D721Med (cell line): Measurements from ENCODE around the gene H3-3A.

Experiments
- DNase-seq: peaks from one replicate; pipeline ENCODE4 v3.0.0; 2011; ENCODE audit warnings: low spot score; ENCODE audit not compliant: insufficient read length
- FAIRE-seq: peaks from 2 replicates; lab custom pipeline; 2011; peaks lifted over from hg19 to GRCh38; lab: Jason Lieb, UNC
- TF ChIP-seq, protein P1 (sequence below): IDR thresholded peaks from 2 replicates; pipeline ENCODE4 v1.5.1; 2012; ENCODE audit warnings: mild to moderate bottlenecking, control low read depth; ENCODE audit not compliant: insufficient read depth; ENCODE audit errors: missing control alignments

The H3-3A gene

DNA sequence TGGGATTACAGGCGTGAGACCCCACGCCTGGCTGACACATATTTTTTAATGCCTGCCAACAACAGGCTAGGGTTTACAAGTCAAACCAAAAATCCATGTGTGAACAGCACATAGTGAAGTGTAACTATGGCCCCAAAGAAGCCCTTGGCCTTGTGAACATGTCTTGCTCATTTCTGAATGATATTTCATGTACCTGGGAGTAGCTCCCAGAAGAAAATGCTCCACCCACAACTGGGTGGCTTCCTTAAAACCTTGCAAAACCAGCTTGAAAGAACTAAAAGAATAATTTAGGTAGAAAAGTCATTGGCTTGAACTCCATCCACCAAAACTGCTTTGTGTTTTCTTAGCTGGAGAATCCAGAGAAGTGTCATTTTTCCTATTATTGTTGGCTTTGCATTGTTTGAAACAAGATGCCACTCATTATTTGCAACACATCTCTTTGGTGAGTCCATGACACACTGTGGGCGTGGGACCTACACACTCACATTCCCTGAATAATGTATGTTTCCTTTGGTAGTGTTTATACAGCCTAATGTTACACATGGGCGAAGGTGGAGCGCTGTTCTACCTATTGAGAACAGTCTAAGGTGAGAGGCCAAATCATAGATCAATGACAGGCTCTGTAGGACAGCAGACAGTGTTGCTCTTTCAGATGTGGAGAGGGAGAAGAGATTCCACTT is 34.8 kb upstream of the H3-3A start:
- DNase-seq: no peak
- no peak for FAIRE-seq
- TF ChIP-seq, protein P1, sequence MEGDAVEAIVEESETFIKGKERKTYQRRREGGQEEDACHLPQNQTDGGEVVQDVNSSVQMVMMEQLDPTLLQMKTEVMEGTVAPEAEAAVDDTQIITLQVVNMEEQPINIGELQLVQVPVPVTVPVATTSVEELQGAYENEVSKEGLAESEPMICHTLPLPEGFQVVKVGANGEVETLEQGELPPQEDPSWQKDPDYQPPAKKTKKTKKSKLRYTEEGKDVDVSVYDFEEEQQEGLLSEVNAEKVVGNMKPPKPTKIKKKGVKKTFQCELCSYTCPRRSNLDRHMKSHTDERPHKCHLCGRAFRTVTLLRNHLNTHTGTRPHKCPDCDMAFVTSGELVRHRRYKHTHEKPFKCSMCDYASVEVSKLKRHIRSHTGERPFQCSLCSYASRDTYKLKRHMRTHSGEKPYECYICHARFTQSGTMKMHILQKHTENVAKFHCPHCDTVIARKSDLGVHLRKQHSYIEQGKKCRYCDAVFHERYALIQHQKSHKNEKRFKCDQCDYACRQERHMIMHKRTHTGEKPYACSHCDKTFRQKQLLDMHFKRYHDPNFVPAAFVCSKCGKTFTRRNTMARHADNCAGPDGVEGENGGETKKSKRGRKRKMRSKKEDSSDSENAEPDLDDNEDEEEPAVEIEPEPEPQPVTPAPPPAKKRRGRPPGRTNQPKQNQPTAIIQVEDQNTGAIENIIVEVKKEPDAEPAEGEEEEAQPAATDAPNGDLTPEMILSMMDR: no peak

DNA sequence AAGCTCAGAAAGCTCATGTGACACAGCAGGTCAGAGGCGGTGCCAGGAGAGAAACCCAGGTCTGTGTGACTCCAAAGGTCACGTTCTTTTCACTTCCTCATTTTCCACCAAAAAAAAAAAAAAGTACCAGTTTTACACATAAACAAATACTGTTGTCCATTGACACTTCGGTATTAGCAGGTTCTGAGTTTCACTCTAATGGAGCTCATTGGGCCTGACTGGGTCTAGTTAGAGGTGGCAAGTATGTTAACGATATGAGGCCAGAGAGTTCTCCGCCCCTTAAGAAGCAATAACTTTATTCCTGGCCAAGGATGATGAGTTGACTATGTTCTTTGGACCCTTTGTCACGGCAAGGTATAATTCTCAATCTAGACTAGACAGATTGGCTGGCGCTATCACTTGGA is 33.4 kb upstream of the H3-3A start:
- FAIRE-seq (no peak), DNase-seq (no peak)
- TF ChIP-seq, protein P1: no peak

DNA sequence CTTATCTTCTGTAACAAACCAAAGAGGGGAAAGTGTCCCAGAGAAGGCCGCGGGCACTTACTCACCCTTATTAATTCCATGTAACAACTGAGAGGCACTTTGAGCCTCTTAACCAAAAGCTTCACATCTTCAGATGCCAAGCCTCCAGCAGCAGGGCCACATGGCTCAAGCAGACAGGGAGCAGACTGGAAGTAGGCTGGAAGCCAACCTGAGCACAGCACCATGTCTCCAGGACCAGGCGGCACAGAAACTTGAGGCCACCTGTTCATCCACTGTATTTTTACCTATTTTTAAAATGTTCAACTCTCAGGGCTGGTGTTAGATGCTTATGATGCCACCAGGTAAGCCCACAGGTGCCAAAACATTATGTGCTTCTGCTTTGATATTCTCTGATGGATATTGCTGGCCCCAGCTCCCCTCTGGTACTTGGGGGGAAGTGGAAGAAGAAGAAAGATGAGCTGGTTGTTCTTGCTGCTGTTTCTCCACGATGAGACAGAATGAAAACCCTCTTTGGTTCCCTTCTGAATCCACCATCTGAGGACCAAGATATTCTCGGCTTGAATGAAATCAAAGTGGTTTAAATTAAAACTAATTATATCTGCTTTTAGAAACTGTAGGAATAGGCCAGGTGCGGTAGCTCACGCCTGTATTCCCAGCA is 32.8 kb upstream of the H3-3A start:
- TF ChIP-seq, protein P1: no peak
- DNase-seq (no peak), FAIRE-seq (no peak)

DNA sequence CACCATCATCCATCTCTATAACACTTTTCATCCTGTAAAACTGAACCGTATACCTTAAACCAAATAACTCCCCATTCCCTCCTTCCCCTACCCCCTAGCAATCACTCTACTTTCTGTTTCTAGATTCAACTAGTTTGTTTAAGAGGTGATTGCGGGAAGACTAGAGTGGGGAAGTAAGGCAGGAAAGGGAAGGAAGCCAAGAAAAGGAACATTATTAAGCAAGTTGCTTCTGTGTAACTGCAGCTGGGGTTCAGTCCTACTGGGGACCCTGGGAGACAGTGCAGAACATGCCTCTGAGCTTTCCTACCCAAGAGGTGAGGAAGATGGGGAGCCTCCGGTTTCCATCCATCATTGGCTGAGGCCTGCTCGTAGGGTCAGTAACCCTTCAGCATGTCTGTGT is 28.9 kb upstream of the H3-3A start:
- DNase-seq: no peak
- TF ChIP-seq, protein P1: no peak
- no peak for FAIRE-seq

DNA sequence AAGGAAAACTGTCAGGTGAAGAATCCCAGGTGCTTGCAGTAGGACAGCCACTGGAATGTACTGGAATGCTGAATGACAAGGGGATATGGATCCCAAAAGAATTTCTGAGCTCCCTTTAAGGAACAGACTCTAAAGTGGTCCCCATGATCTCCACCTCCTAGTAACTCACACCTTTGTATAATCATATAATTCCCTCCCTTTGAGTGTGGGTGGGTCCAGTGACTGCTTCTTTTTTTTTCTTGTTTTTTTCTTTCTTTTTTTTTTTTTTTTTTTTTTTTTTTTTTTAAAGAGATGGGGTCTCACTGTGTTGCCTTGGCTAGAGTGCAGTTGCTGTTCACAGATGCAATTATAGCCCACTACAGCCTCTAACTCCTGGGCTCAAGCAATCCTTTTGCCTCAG is 28.5 kb upstream of the H3-3A start:
- TF ChIP-seq, protein P1: no peak
- no peak for DNase-seq
- FAIRE-seq: no peak

DNA sequence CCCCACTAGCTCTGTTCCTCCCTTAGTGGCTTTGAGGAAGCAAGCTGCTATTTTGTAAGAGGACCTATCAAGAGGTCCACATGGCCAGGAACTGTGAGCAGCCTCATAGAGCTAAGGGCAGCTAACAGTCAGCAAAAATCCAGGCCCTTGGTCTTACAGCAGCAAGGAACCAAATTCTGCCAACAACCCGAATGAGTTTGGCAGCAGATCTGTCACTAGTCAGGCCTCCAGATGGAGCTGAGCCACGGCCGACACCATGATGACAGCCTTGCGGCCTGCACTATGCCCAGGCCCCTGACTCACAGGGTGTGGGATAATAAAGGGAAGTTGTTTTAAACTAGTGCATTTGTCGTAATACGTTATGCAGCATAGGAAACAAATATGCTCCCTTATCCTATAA is 28.0 kb upstream of the H3-3A start:
- FAIRE-seq (no peak), DNase-seq (no peak)
- TF ChIP-seq, protein P1: no peak

DNA sequence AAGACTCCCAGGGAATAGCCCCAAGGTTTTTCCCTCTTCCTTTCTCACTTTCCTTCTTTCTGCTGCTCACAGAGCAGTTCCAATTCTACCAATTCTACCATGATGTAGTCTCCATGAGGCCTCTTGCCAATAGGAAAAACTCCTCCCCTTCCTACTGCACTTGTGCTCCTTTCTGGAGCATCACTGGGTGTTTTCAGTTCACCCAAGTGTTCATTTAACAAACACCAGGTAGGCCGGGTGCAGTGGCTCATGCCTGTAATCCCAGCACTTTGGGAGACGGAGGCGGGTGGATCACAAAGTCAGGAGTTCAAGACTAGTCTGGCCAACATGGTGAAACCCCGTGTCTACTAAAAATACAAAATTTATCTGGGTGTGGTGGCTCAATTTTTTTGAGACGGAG is 26.6 kb upstream of the H3-3A start:
- no peak for FAIRE-seq
- TF ChIP-seq, protein P1: no peak
- no peak for DNase-seq
